Suppressor macrophage treated with lipopolysaccharide for 4 hours (primary cell): Measurements from ENCODE around the gene ATF6.

Experiments
- DNase-seq: peaks from one replicate; pipeline ENCODE4 v3.0.0-alpha.2; 2020

Gene ATF6

GRCh38 chr1:161838885-161839284 is 72.8 kb downstream of the ATF6 start:
- DNase-seq, result no peak

GRCh38 chr1:161839591-161839990 is 73.5 kb downstream of the ATF6 start:
- no peak for DNase-seq

- DNase-seq, result no peak
Measured at GRCh38 chr1:161840363-161840762, 74.2 kb downstream of the ATF6 start.

GRCh38 chr1:161843156-161843555 is 77.0 kb downstream of the ATF6 start:
- no peak for DNase-seq

GRCh38 chr1:161844696-161845095 is 78.6 kb downstream of the ATF6 start:
- DNase-seq, result no peak

- no peak for DNase-seq
Measured at GRCh38 chr1:161848676-161849075, 82.6 kb downstream of the ATF6 start.

GRCh38 chr1:161849518-161849917 is 83.4 kb downstream of the ATF6 start:
- no peak for DNase-seq

GRCh38 chr1:161855260-161855659 is 89.1 kb downstream of the ATF6 start:
- no peak for DNase-seq

- no peak for DNase-seq
Measured at GRCh38 chr1:161858271-161858670, 92.2 kb downstream of the ATF6 start.

- no peak for DNase-seq
Measured at GRCh38 chr1:161863549-161863948, 97.4 kb downstream of the ATF6 start.

- no peak for DNase-seq
Measured at GRCh38 chr1:161864577-161864976, 98.5 kb downstream of the ATF6 start.

- DNase-seq, result no peak
Measured at GRCh38 chr1:161866241-161866640, 100.1 kb downstream of the ATF6 start.

- DNase-seq, result no peak
Measured at GRCh38 chr1:161868832-161869231, 102.7 kb downstream of the ATF6 start.

GRCh38 chr1:161869291-161869690 is 103.2 kb downstream of the ATF6 start:
- DNase-seq, result no peak

GRCh38 chr1:161872506-161872905 is 106.4 kb downstream of the ATF6 start:
- DNase-seq, result no peak

- DNase-seq, result no peak
Measured at GRCh38 chr1:161879261-161879660, 113.1 kb downstream of the ATF6 start.

GRCh38 chr1:161884475-161884874 is 118.4 kb downstream of the ATF6 start:
- no peak for DNase-seq

- no peak for DNase-seq
Measured at GRCh38 chr1:161885003-161885402, 118.9 kb downstream of the ATF6 start.

GRCh38 chr1:161885759-161886158 is 119.6 kb downstream of the ATF6 start:
- DNase-seq, result no peak

- no peak for DNase-seq
Measured at GRCh38 chr1:161886589-161886988, 120.5 kb downstream of the ATF6 start.

GRCh38 chr1:161887730-161888287 is 121.7 kb downstream of the ATF6 start:
- DNase-seq, result no peak

- DNase-seq, result no peak
Measured at GRCh38 chr1:161890574-161890973, 124.5 kb downstream of the ATF6 start.

GRCh38 chr1:161899091-161899490 is 133.0 kb downstream of the ATF6 start:
- DNase-seq, result no peak

- DNase-seq, result no peak
Measured at GRCh38 chr1:161900160-161900559, 134.0 kb downstream of the ATF6 start.

- no peak for DNase-seq
Measured at GRCh38 chr1:161902182-161902581, 136.1 kb downstream of the ATF6 start.
